NCI-H1105 (cell line): ENCODE results near the gene VAMP8.

Experiments
- DNase-seq: peaks from one replicate; lab custom pipeline; 2025; lab: John Stamatoyannopoulos, UW

The VAMP8 gene

GRCh38 chr2:85619617-85620016, 42.2 kb downstream of the VAMP8 start:
- DNase-seq: no peak

- no peak for DNase-seq
Measured at GRCh38 chr2:85621338-85621737, 44.0 kb downstream of the VAMP8 start.

- DNase-seq: no peak
Measured at GRCh38 chr2:85623991-85624390, 46.6 kb downstream of the VAMP8 start.

GRCh38 chr2:85628658-85629057, 51.3 kb downstream of the VAMP8 start:
- no peak for DNase-seq

- DNase-seq: no peak
Measured at GRCh38 chr2:85631316-85631715, 53.9 kb downstream of the VAMP8 start.
